Fibroblast of lung (primary cell): ENCODE data around the gene SLC38A10. TPM values are rescaled to one million over a fixed set of nuclear protein-coding genes. Genes with fewer than 3 reads are reported as not detected.
A peak's percentile ranks its signal among the peaks of the same experiment; 100 is the strongest.

ENCODE experiments used
- DNase-seq, 2 donors: peaks; one replicate each; pipeline versions ENCODE4 v3.0.0 to v3.0.0-alpha.2; 2010; ENCODE audit warnings: low read depth in 2 of 2
- H2AFZ ChIP-seq: 2 replicates; pipeline ENCODE4 v1.5.1; 2012; ENCODE audit warnings: low read length, control low read depth, inconsistent platforms
- H3K27ac ChIP-seq: 2 replicates; pipeline ENCODE4 v1.5.1; 2011; ENCODE audit warnings: low read length, control low read depth; ENCODE audit not compliant: insufficient read depth
- H3K27me3 ChIP-seq: 2 replicates; pipeline ENCODE4 v1.5.1; 2011; ENCODE audit warnings: mild to moderate bottlenecking, low read length; ENCODE audit not compliant: control insufficient read depth, insufficient read depth
- H3K36me3 ChIP-seq: 2 replicates; pipeline ENCODE4 v1.5.1; 2011; ENCODE audit warnings: low read length; ENCODE audit not compliant: control insufficient read depth, insufficient read depth
- H3K4me1 ChIP-seq: 2 replicates; pipeline ENCODE4 v1.5.1; 2011; ENCODE audit warnings: low read length; ENCODE audit not compliant: control insufficient read depth, insufficient read depth; ENCODE audit errors: extremely low read depth
- H3K4me2 ChIP-seq: 2 replicates; pipeline ENCODE4 v1.5.1; 2011; ENCODE audit warnings: low read length, control low read depth; ENCODE audit not compliant: insufficient read depth; ENCODE audit errors: extremely low read depth
- H3K4me3 ChIP-seq, 4 experiments: fragments of 200-600 bp in 1 of 4; sonication (generic) in 1 of 4; replicated peaks in 1 of 4; 2 replicates each; pipeline ENCODE4 v1.5.1; 2011 to 2016; ENCODE audit warnings: low read length in 4 of 4, low read depth in 3 of 4, mild to moderate bottlenecking in 3 of 4, control low read depth in 2 of 4, inconsistent platforms in 1 of 4, mixed read lengths in 1 of 4; ENCODE audit not compliant: insufficient read depth in 1 of 4; ENCODE audit errors: control extremely low read depth in 1 of 4
- H3K79me2 ChIP-seq: 2 replicates; pipeline ENCODE4 v1.5.1; 2012; ENCODE audit warnings: mild to moderate bottlenecking, low read length, inconsistent platforms; ENCODE audit not compliant: control insufficient read depth, insufficient read depth
- H3K9ac ChIP-seq: 2 replicates; pipeline ENCODE4 v1.5.1; 2011; ENCODE audit warnings: mild to moderate bottlenecking, low read length, control low read depth; ENCODE audit not compliant: insufficient read depth
- H3K9me3 ChIP-seq: 2 replicates; pipeline ENCODE4 v1.5.1; 2012; ENCODE audit warnings: low read depth, low read length; ENCODE audit not compliant: control insufficient read depth, insufficient read depth
- H4K20me1 ChIP-seq: 2 replicates; pipeline ENCODE4 v1.5.1; 2011; ENCODE audit warnings: low read length; ENCODE audit not compliant: control insufficient read depth, insufficient read depth; ENCODE audit errors: extremely low read depth
- CTCF ChIP-seq, 2 donors: IDR thresholded peaks in 1 of 2; conservative IDR thresholded peaks in 1 of 2; 1 replicate in 1 of 2; 2 replicates in 1 of 2; pipeline ENCODE4 v1.5.1; 2011 to 2012; ENCODE audit warnings: low read length in 2 of 2, control low read depth in 1 of 2, inconsistent platforms in 1 of 2, low read depth in 1 of 2, mild to moderate bottlenecking in 1 of 2
- EZH2 ChIP-seq: IDR thresholded peaks from 2 replicates; pipeline ENCODE4 v1.5.1; 2012; ENCODE audit warnings: low read length, control low read depth, mild to moderate bottlenecking; ENCODE audit errors: missing control alignments
- polyA plus RNA-seq, 2 donors: library from polyadenylated mRNA; depleted of rRNA in 1 of 2; stranded (reverse) in 1 of 2; unstranded in 1 of 2; fragments of >200 nt; gene quantifications; 2 replicates each; pipeline ENCODE4 v1.2.1, GENCODE V29; 2011 to 2012; ENCODE audit warnings: missing spikeins in 1 of 2
- total RNA-seq: library from RNA; depleted of rRNA; stranded (reverse); fragments of >200 nt; gene quantifications from 2 replicates; pipeline ENCODE4 v1.2.1, GENCODE V29; 2014

The SLC38A10 gene
- total and polyA plus RNA-seq, 2 donors (not counting 1 experiment from before 2014, with no cell fraction given): 23.6 to 53.2 TPM

- Histone ChIP-seq H3K79me2 (no peaks in the 10 kb centered on the region), H3K9me3 (no peaks in the 10 kb centered on the region), H3K4me3 (no peak overlapping the region), H3K27ac (no peak overlapping the region), H3K4me2 (no peak overlapping the region), H4K20me1 (no peaks in the 10 kb centered on the region), H2AFZ (no peak overlapping the region), H3K27me3 (no peaks in the 10 kb centered on the region), H3K4me1 (no peaks in the 10 kb centered on the region), H3K36me3 (no peaks in the 10 kb centered on the region), H3K9ac (no peak overlapping the region)
- no peak for TF ChIP-seq CTCF (conservative IDR thresholded peaks at IDR 0.05 in 1 of 2, IDR thresholded peaks at IDR 0.05 in 1 of 2; ENCODE audit: low read depth in 1 of 2, low read length in 2 of 2)
- no peak for TF ChIP-seq EZH2
- peak in 1 of 2 donors; percentile 29 for DNase-seq
Measured at GRCh38 chr17:81210868-81211267, 84.2 kb downstream of the SLC38A10 start.

GRCh38 chr17:81210466-81210865 lies 84.6 kb downstream of the SLC38A10 start:
- Histone ChIP-seq H3K27ac (no peak overlapping the region), H3K4me2 (no peak overlapping the region), H3K79me2 (no peaks in the 10 kb centered on the region), H4K20me1 (no peaks in the 10 kb centered on the region), H3K4me1 (no peaks in the 10 kb centered on the region), H3K27me3 (no peaks in the 10 kb centered on the region), H3K36me3 (no peaks in the 10 kb centered on the region), H2AFZ (no peak overlapping the region), H3K9ac (no peak overlapping the region), H3K9me3 (no peaks in the 10 kb centered on the region), H3K4me3 (no peak overlapping the region)
- TF ChIP-seq CTCF (conservative IDR thresholded peaks at IDR 0.05 in 1 of 2, IDR thresholded peaks at IDR 0.05 in 1 of 2; ENCODE audit: low read depth in 1 of 2, low read length in 2 of 2): no peak
- no peak for TF ChIP-seq EZH2
- DNase-seq: no peak

- Histone ChIP-seq H3K27me3 (no peaks in the 10 kb centered on the region), H3K79me2 (no peaks in the 10 kb centered on the region), H3K4me2 (no peak overlapping the region), H3K27ac (no peak overlapping the region), H3K9ac (no peak overlapping the region), H4K20me1 (no peaks in the 10 kb centered on the region), H3K36me3 (peaks cover 3% of the 10 kb centered on the region), H3K4me3 (no peak overlapping the region), H3K4me1 (no peaks in the 10 kb centered on the region), H2AFZ (no peak overlapping the region), H3K9me3 (no peaks in the 10 kb centered on the region)
- DNase-seq: no peak
- TF ChIP-seq CTCF (conservative IDR thresholded peaks at IDR 0.05 in 1 of 2, IDR thresholded peaks at IDR 0.05 in 1 of 2; ENCODE audit: low read depth in 1 of 2, low read length in 2 of 2) (no peak), EZH2 (no peak)
Measured at GRCh38 chr17:81209141-81209540, 86.0 kb downstream of the SLC38A10 start.
